IPS DF 4.7 (cell line): Measurements from ENCODE around the gene UNC13A.
A peak's percentile ranks its signal among the peaks of the same experiment; 100 is the strongest.
"Not testable (repeated sequence)": the region's sequence is repeated elsewhere in the genome, so short reads cannot be mapped to it uniquely, and the experiment has no call there.

ENCODE experiments used
- DNase-seq: peaks from one replicate; pipeline ENCODE4 v3.0.0-alpha.2; 2013; ENCODE audit warnings: low spot score; ENCODE audit errors: extremely low read depth

Gene UNC13A

GRCh38 chr19:17604372-17605025 is 83.7 kb downstream of the UNC13A start:
- no peak for DNase-seq

- DNase-seq: no peak
Measured at GRCh38 chr19:17602872-17603510, 85.2 kb downstream of the UNC13A start.

GRCh38 chr19:17602217-17602616 is 85.9 kb downstream of the UNC13A start:
- no peak for DNase-seq

- no peak for DNase-seq
Measured at GRCh38 chr19:17601683-17602082, 86.5 kb downstream of the UNC13A start.

GRCh38 chr19:17599780-17600179 is 88.4 kb downstream of the UNC13A start:
- no peak for DNase-seq

DNA sequence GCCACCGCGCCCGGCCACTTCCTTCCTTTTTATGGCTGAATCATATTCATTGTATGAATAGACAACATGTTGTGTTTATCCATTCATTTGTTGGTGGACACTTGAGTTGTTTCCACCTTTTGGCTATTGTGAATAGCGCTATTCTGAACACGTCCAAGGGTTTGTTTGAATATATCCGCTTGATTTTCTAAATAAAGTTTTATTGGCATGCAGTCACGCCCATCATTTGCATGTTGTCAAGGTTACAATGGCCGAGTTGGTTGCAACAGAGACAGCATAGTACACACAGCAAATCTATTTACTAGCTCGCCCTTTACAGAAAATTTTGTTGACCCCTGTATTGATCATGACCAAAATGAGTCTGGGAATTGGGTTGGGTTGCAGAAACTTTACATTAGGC is 89.2 kb downstream of the UNC13A start:
- DNase-seq: no peak

DNA sequence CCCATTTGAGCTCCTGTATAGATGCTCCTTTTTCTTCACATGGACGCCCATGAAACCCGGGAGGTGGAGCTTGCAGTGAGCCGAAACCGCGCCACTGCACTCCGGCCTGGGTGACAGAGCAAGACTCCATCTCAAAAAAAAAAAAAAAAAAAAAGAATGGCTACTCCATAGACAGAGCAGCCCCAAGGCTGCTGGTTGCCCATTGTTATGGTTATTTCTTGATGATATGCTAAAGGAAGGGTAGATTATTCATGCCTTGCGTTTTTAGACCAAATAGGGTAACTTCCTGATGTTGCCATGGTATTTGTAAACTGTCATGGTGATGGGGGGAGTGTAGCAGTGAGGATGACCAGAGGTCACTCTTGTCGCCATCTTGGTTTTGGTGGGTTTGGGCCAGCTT is 90.1 kb downstream of the UNC13A start:
- not testable (repeated sequence) for DNase-seq

DNA sequence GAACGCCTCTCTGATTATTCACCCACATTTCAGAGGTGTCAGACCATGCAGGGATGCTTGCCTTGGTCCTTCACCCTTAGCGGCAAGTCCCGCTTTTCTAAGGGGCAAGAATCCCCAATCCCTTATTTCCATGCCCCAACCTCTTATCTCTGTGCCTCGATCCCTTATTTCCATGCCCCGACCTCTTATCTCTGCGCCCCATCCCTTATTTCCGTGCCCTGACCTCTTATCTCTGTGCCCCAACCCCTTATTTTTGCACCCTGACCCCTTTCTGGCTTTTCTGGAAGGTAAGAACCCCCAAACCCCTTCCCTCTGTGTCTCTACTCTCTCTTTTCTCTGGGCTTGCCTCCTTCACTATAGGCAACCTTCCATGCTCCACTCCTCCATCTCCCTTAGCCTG is 93.9 kb downstream of the UNC13A start:
- DNase-seq: not testable (repeated sequence)

- no peak for DNase-seq
Measured at GRCh38 chr19:17590866-17591265, 97.3 kb downstream of the UNC13A start.

DNA sequence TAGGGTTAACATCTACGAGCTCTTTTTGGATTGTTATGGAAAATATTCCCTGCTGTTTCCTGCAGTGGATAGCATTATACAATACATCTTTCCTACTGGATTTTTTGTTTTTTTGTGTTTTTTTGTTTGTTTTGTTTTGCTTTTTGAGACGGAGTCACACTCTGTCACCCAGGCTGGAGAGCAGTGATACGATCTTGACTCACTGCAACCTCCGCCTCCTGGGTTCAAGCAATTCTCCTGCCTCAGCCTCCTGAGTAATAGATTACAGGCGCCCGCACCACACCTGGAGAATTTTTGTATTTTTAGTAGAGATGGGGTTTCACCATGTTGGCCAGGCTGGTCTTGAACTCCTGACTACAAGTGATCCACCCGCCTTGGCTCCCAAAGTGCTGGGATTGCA is 102.8 kb downstream of the UNC13A start:
- DNase-seq: not testable (repeated sequence)

DNA sequence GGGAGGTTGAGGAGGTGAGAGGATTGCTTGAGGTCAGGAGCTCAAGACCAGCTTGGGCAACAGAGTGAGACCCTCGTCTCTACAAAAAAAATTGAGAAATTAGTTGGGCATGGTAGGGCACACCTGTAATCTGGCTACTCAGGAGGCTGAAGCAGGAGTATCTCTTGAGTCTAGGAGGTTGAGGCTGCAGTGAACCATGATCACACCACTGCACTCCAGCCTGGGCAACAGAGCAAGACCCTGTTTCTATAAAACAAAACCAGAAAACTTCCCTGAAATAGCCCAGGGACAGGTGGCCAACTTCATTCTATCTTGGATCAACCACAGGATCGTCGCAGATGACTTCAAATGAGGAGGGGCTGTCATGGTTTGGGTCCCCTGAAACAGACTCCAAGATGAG is 104.0 kb downstream of the UNC13A start:
- no peak for DNase-seq

DNA sequence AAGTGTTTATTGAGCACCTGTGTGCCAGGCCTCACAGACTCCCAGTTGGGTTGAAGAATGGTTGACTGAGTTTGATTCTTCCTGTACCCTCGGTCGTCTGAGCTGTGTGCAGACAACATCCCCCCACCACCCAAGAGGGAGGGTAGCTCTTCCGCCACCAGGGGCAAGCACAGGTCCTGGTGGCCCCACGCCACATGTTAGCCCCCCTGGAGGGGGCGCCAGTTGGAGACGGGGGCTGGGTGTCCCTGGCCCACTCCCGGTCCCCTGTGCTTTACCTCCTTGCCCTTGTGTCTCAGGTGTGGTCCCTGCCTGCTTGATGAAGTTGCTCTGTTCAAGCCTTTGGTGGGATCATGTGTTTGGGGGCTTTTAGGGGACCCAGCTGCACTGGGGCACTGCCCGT is 105.5 kb downstream of the UNC13A start:
- no peak for DNase-seq

- no peak for DNase-seq
Measured at GRCh38 chr19:17581211-17581874, 106.8 kb downstream of the UNC13A start.

- DNase-seq: no peak
Measured at GRCh38 chr19:17580470-17581144, 107.5 kb downstream of the UNC13A start.

GRCh38 chr19:17579661-17580244 is 108.4 kb downstream of the UNC13A start:
- peak; percentile 82 for DNase-seq

DNA sequence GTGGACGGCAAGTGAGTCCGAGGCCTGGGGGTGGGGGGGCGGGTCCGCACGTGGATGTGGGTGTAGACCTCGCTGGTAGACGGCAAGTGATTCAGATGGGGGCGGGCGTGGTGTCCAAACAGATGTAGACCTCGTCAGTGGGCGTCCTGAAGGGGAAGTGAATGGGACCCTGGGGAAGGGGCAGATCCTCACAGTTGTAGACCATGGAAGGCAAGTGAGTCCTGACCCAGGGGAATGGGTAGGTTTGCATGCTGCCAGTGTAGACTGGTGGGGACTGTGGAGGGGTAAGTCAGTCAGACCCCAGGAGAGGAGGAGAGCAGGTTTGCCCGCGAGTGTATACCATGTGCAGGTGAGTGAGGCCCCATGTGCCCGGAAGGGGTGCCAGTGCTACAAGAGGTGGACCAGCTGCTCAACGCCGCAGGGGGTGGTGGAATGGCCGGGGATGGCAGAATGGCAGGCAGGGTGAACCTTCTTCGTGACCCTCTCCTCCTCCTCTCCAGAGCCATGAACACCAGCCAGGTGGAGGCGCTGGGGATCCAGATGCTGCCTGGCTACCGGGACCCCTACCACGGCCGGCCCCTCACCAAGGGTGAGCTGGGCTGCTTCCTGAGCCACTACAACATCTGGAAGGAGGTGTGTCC is 110.6 kb downstream of the UNC13A start:
- DNase-seq: no peak

- DNase-seq: peak; percentile 89
Measured at GRCh38 chr19:17576758-17577456, 111.2 kb downstream of the UNC13A start.

- no peak for DNase-seq
Measured at GRCh38 chr19:17575871-17576757, 112.0 kb downstream of the UNC13A start.

- DNase-seq: no peak
Measured at GRCh38 chr19:17572638-17573037, 115.5 kb downstream of the UNC13A start.

DNA sequence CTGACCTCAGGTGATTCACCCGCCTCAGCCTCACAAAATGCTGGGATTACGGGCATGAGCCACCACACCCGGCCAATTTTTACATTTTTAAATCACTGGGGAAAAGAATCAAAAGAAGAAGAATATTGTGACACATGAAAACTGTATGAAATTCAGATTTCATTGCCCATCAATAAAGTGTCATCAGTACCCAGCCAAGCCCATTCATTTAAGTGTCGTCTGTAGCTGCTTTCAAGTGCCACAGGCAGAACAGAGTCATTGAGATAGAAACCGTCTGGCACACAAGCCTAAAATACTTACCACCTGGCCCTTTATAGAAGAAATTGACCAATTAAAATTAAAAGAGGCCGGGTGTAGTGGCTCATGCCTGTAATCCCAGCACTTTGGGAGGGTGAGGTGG is 117.4 kb downstream of the UNC13A start:
- DNase-seq: no peak
